Astrocyte (in vitro differentiated cells and primary cell): ENCODE results near the gene IRX6. TPM values are rescaled to one million over a fixed set of nuclear protein-coding genes. Genes with fewer than 3 reads are reported as not detected.

ENCODE experiments used
- DNase-seq: peaks from one replicate; pipeline ENCODE4 v3.0.0-alpha.2; 2010; ENCODE audit warnings: low read depth
- FAIRE-seq: peaks from 2 replicates; lab custom pipeline; 2011; peaks lifted over from hg19 to GRCh38; lab: Jason Lieb, UNC
- H2AFZ ChIP-seq: 2 replicates; pipeline ENCODE4 v1.6.0; 2012; ENCODE audit warnings: low read depth, low read length, inconsistent platforms
- H3K27ac ChIP-seq: 2 replicates; pipeline ENCODE4 v1.5.1; 2011; ENCODE audit warnings: low read depth, low read length, inconsistent platforms
- H3K27me3 ChIP-seq: 2 replicates; pipeline ENCODE4 v1.6.0; 2011; ENCODE audit warnings: low read length, inconsistent platforms; ENCODE audit not compliant: insufficient read depth
- H3K36me3 ChIP-seq: 2 replicates; pipeline ENCODE4 v1.5.1; 2011; ENCODE audit warnings: low read length, inconsistent platforms; ENCODE audit not compliant: insufficient read depth
- H3K4me1 ChIP-seq: 2 replicates; pipeline ENCODE4 v1.5.1; 2011; ENCODE audit warnings: low read length, inconsistent platforms; ENCODE audit not compliant: insufficient read depth
- H3K4me2 ChIP-seq: 2 replicates; pipeline ENCODE4 v1.6.0; 2012; ENCODE audit warnings: low read length, inconsistent platforms
- H3K4me3 ChIP-seq: 2 replicates; pipeline ENCODE4 v1.5.1; 2011; ENCODE audit warnings: low read depth, mild to moderate bottlenecking, low read length, inconsistent platforms; ENCODE audit not compliant: insufficient read depth
- H3K79me2 ChIP-seq: 2 replicates; pipeline ENCODE4 v1.6.0; 2012; ENCODE audit warnings: mild to moderate bottlenecking, low read length, inconsistent platforms; ENCODE audit not compliant: insufficient read depth
- H3K9ac ChIP-seq: 2 replicates; pipeline ENCODE4 v1.6.0; 2012; ENCODE audit warnings: mild to moderate bottlenecking, low read length, inconsistent platforms
- H3K9me3 ChIP-seq: 2 replicates; pipeline ENCODE4 v1.5.1; 2012; ENCODE audit warnings: low read depth, mild to moderate bottlenecking, low read length, inconsistent platforms; ENCODE audit not compliant: insufficient read depth
- H4K20me1 ChIP-seq: 2 replicates; pipeline ENCODE4 v1.6.0; 2012; ENCODE audit warnings: low read length, inconsistent platforms; ENCODE audit not compliant: insufficient read depth
- H3K27ac Mint-ChIP-seq: one replicate; pipeline ENCODE4 v1.8.0; 2021; ENCODE audit warnings: mild to moderate bottlenecking, mixed read lengths; ENCODE audit not compliant: unreplicated experiment
- H3K27me3 Mint-ChIP-seq: one replicate; pipeline ENCODE4 v1.8.0; 2021; ENCODE audit warnings: low read depth, mixed read lengths; ENCODE audit not compliant: unreplicated experiment
- H3K36me3 Mint-ChIP-seq: one replicate; pipeline ENCODE4 v1.8.0; 2021; ENCODE audit warnings: low read depth, mixed read lengths; ENCODE audit not compliant: unreplicated experiment
- H3K4me1 Mint-ChIP-seq: one replicate; pipeline ENCODE4 v1.8.0; 2021; ENCODE audit warnings: low read depth, mixed read lengths; ENCODE audit not compliant: unreplicated experiment
- H3K4me3 Mint-ChIP-seq: one replicate; pipeline ENCODE4 v1.8.0; 2021; ENCODE audit warnings: mild to moderate bottlenecking, moderate library complexity, mixed read lengths; ENCODE audit not compliant: unreplicated experiment
- H3K9me3 Mint-ChIP-seq: one replicate; pipeline ENCODE4 v1.8.0; 2021; ENCODE audit warnings: mild to moderate bottlenecking, mixed read lengths; ENCODE audit not compliant: unreplicated experiment
- EZH2 ChIP-seq: IDR thresholded peaks from 2 replicates; pipeline ENCODE4 v1.6.1; 2012; ENCODE audit warnings: mild to moderate bottlenecking, low read length, inconsistent platforms; ENCODE audit not compliant: insufficient read depth
- total RNA-seq: library from RNA; stranded (reverse); gene quantifications from 2 replicates; pipeline ENCODE4 v1.2.1, GENCODE V29; 2021
- TF ChIP-seq, protein P1 (sequence below): IDR thresholded peaks from 2 replicates; pipeline ENCODE4 v1.5.1; 2011; ENCODE audit warnings: low read depth, mild to moderate bottlenecking, inconsistent platforms, low read length, moderate library complexity; ENCODE audit not compliant: insufficient read depth

The IRX6 gene
- total RNA-seq, 1 donor from 2014 or later, result not detected

GRCh38 chr16:55325458-55326109 is 1.6 kb downstream of the IRX6 start:
- Mint-ChIP-seq H3K27ac (no peak overlapping the region), H3K27me3 (peaks cover 82% of the 10 kb centered on the region), H3K4me3 (peak overlapping the region; percentile 14), H3K36me3 (no peaks in the 10 kb centered on the region), H3K9me3 (no peaks in the 10 kb centered on the region), H3K4me1 (no peaks in the 10 kb centered on the region)
- H3K79me2 ChIP-seq, result no peaks in the 10 kb centered on the region
- H3K36me3 ChIP-seq, result no peaks in the 10 kb centered on the region
- no peak overlapping the region for H2AFZ ChIP-seq
- TF ChIP-seq, protein P1, sequence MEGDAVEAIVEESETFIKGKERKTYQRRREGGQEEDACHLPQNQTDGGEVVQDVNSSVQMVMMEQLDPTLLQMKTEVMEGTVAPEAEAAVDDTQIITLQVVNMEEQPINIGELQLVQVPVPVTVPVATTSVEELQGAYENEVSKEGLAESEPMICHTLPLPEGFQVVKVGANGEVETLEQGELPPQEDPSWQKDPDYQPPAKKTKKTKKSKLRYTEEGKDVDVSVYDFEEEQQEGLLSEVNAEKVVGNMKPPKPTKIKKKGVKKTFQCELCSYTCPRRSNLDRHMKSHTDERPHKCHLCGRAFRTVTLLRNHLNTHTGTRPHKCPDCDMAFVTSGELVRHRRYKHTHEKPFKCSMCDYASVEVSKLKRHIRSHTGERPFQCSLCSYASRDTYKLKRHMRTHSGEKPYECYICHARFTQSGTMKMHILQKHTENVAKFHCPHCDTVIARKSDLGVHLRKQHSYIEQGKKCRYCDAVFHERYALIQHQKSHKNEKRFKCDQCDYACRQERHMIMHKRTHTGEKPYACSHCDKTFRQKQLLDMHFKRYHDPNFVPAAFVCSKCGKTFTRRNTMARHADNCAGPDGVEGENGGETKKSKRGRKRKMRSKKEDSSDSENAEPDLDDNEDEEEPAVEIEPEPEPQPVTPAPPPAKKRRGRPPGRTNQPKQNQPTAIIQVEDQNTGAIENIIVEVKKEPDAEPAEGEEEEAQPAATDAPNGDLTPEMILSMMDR, result no peak
- no peak for TF ChIP-seq EZH2
- no peak overlapping the region for H3K4me3 ChIP-seq
- no peaks in the 10 kb centered on the region for H3K4me1 ChIP-seq
- no peak overlapping the region for H3K9ac ChIP-seq
- H3K27ac ChIP-seq, result no peak overlapping the region
- H3K9me3 ChIP-seq, result no peaks in the 10 kb centered on the region
- FAIRE-seq (no peak), DNase-seq (no peak)
- H4K20me1 ChIP-seq, result no peaks in the 10 kb centered on the region
- H3K4me2 ChIP-seq, result no peak overlapping the region
- peaks cover 50% of the 10 kb centered on the region for H3K27me3 ChIP-seq

GRCh38 chr16:55326261-55327092 is 2.5 kb downstream of the IRX6 start:
- no peak overlapping the region for H3K4me3 Mint-ChIP-seq
- no peak overlapping the region for H3K4me3 ChIP-seq
- H3K36me3 ChIP-seq, result no peaks in the 10 kb centered on the region
- H2AFZ ChIP-seq, result no peak overlapping the region
- TF ChIP-seq, protein P1, result no peak
- TF ChIP-seq EZH2, result no peak
- H3K27me3 Mint-ChIP-seq, result peaks cover 82% of the 10 kb centered on the region
- H3K9me3 Mint-ChIP-seq, result no peaks in the 10 kb centered on the region
- peaks cover 2% of the 10 kb centered on the region for H3K36me3 Mint-ChIP-seq
- H3K27ac ChIP-seq, result no peak overlapping the region
- H3K79me2 ChIP-seq, result no peaks in the 10 kb centered on the region
- no peak for DNase-seq
- no peak overlapping the region for H3K9ac ChIP-seq
- no peaks in the 10 kb centered on the region for H4K20me1 ChIP-seq
- H3K27me3 ChIP-seq, result peaks cover 53% of the 10 kb centered on the region
- no peaks in the 10 kb centered on the region for H3K9me3 ChIP-seq
- no peaks in the 10 kb centered on the region for H3K4me1 ChIP-seq
- no peak overlapping the region for H3K27ac Mint-ChIP-seq
- no peak overlapping the region for H3K4me2 ChIP-seq
- no peaks in the 10 kb centered on the region for H3K4me1 Mint-ChIP-seq
- no peak for FAIRE-seq
